ENCODE data around the gene ABHD16B.

The ABHD16B gene

DNA sequence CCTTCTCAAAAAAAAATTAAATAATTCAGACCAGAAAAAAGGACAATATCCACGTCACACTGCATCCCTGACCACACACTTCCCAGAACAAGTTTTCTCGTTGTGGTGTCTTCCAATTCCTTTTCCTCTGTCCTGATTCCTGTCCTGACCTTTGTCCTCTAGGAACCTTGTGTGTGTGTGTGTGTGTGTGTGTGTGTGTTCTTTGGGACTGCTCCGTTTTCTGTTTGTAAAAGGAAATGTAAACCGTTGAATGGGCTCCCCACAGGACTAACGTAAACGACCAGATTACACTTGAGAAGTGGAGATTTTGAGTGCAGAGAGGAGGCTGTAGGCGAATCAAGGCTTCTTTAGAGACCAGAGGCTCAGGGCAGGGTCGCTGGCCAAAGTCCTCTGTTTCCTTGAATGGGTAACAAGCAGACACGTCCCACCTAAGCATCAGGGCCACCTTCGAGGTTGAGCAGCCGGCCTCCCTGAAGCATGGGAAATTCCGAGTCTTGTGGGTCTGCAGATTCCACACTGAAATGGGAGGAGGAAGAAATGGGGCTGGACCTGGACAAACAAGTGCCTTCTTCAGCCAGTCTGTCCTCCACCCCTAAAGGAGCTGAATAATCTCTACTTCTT, 37.5 kb upstream of the ABHD16B start:
- TF ChIP-seq, protein P1, sequence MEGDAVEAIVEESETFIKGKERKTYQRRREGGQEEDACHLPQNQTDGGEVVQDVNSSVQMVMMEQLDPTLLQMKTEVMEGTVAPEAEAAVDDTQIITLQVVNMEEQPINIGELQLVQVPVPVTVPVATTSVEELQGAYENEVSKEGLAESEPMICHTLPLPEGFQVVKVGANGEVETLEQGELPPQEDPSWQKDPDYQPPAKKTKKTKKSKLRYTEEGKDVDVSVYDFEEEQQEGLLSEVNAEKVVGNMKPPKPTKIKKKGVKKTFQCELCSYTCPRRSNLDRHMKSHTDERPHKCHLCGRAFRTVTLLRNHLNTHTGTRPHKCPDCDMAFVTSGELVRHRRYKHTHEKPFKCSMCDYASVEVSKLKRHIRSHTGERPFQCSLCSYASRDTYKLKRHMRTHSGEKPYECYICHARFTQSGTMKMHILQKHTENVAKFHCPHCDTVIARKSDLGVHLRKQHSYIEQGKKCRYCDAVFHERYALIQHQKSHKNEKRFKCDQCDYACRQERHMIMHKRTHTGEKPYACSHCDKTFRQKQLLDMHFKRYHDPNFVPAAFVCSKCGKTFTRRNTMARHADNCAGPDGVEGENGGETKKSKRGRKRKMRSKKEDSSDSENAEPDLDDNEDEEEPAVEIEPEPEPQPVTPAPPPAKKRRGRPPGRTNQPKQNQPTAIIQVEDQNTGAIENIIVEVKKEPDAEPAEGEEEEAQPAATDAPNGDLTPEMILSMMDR (IDR thresholded peaks at IDR 0.05; ENCODE audit: low read length), result no peak
- no peak for TF ChIP-seq EZH2 (IDR thresholded peaks at IDR 0.05; ENCODE audit: borderline replicate concordance, low read length)
- H3K4me3 ChIP-seq (ENCODE audit: low read depth, low read length, poor library complexity, severe bottlenecking), result no peak overlapping the region
- H3K9me2 ChIP-seq (ENCODE audit: low read depth, low read length), result no peaks in the 10 kb centered on the region
- H3K27me3 ChIP-seq (ENCODE audit: insufficient read depth, low read length), result peaks cover 3% of the 10 kb centered on the region; the same call in 1 of the 2 replicates
- no peak overlapping the region for H2AFZ ChIP-seq (ENCODE audit: low read length)
- H3K9me3 ChIP-seq (ENCODE audit: low read length), result no peaks in the 10 kb centered on the region
- H3K27ac ChIP-seq (ENCODE audit: low read depth, low read length, poor library complexity, severe bottlenecking), result no peak overlapping the region
- peaks cover 6% of the 10 kb centered on the region for H3K4me1 ChIP-seq (ENCODE audit: insufficient read depth, low read length, severe bottlenecking)
- H3F3A ChIP-seq (ENCODE audit: insufficient read depth, low read length), result no peaks in the 10 kb centered on the region
- H3K36me3 ChIP-seq (ENCODE audit: insufficient read depth, low read length), result no peaks in the 10 kb centered on the region
- no peaks in the 10 kb centered on the region for H3K79me2 ChIP-seq (ENCODE audit: insufficient read depth, low read length)
- no peak overlapping the region for H3K4me2 ChIP-seq (ENCODE audit: low read length)
- H3K9ac ChIP-seq (ENCODE audit: low read length), result no peak overlapping the region
- H4K20me1 ChIP-seq (ENCODE audit: insufficient read depth, low read length), result no peaks in the 10 kb centered on the region

DNA sequence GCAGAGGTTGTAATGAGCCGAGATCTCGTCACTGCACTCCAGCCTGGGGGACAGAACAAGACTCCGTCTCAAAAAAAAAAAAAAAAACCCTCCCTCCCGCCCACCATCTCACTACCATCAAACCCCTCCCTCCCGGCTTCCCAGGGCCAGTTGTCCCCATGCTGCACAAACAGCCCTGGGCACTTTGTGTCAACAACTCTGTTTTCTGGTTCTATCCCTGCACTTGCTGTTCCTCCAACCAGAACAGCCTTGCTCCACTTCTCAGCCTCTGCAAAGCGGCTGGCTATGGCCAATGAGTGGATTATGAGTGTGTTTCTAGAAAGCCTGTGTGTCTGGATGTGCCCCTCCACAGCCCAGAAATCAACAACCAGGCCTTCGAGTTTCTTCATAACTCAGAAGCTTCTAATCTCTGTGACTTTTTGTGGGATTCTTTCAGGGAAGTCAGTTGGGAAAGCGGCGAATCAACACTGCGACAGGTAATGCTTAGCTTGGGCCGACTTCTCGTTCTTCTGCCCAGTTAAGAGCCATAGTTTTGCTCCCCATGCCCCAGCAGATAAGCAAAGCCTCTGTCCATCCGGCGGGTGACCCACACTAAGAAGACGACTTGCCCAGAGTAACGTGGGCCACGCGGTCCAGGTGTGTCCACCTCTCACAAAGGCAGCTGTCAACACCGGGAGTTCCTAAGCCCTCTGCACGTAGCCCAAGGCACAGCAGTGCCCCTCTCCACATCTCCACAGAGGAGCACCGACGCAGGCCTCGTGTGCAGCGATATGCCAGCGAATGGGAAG, 35.8 kb upstream of the ABHD16B start:
- H3K4me3 ChIP-seq (ENCODE audit: low read depth, low read length, poor library complexity, severe bottlenecking), result no peak overlapping the region
- peaks cover 5% of the 10 kb centered on the region for H3K4me1 ChIP-seq (ENCODE audit: insufficient read depth, low read length, severe bottlenecking)
- H3K79me2 ChIP-seq (ENCODE audit: insufficient read depth, low read length), result no peaks in the 10 kb centered on the region
- H3K27ac ChIP-seq (ENCODE audit: low read depth, low read length, poor library complexity, severe bottlenecking), result no peak overlapping the region
- H3K4me2 ChIP-seq (ENCODE audit: low read length), result no peak overlapping the region
- no peaks in the 10 kb centered on the region for H3K36me3 ChIP-seq (ENCODE audit: insufficient read depth, low read length)
- H4K20me1 ChIP-seq (ENCODE audit: insufficient read depth, low read length), result no peaks in the 10 kb centered on the region
- no peak overlapping the region for H3K9ac ChIP-seq (ENCODE audit: low read length)
- peaks cover 12% of the 10 kb centered on the region for H3K27me3 ChIP-seq (ENCODE audit: insufficient read depth, low read length)
- H3F3A ChIP-seq (ENCODE audit: insufficient read depth, low read length), result no peaks in the 10 kb centered on the region
- no peak for TF ChIP-seq EZH2 (IDR thresholded peaks at IDR 0.05; ENCODE audit: borderline replicate concordance, low read length)
- TF ChIP-seq, protein P1 (IDR thresholded peaks at IDR 0.05; ENCODE audit: low read length), result no peak
- no peaks in the 10 kb centered on the region for H3K9me3 ChIP-seq (ENCODE audit: low read length)
- H3K9me2 ChIP-seq (ENCODE audit: low read depth, low read length), result no peaks in the 10 kb centered on the region
- H2AFZ ChIP-seq (ENCODE audit: low read length), result no peak overlapping the region

DNA sequence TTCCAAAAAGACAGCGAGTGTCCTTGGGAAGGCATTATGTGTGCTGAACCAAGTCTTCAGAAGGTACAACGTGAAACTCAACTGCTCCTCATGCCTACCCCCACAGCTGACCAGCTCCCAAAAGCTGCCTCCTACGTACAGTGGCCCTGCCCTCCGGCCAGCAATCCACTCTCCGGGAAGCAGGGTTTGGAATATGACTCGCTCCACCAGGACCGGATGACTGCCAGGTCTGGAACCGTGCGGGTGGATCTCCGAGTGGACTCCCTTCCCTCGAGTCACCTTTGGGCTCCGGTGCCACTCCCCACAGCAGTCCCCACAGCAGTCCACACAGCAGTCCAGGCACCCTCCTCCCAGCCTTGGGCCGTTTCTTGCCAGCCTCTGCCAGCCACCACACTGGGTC, 34.5 kb upstream of the ABHD16B start:
- H3K27ac ChIP-seq (ENCODE audit: low read depth, low read length, poor library complexity, severe bottlenecking), result no peak overlapping the region
- no peak overlapping the region for H3K4me3 ChIP-seq (ENCODE audit: low read depth, low read length, poor library complexity, severe bottlenecking)
- peaks cover 12% of the 10 kb centered on the region for H3K27me3 ChIP-seq (ENCODE audit: insufficient read depth, low read length)
- peaks cover 5% of the 10 kb centered on the region for H3K4me1 ChIP-seq (ENCODE audit: insufficient read depth, low read length, severe bottlenecking)
- no peaks in the 10 kb centered on the region for H3K9me3 ChIP-seq (ENCODE audit: low read length)
- no peaks in the 10 kb centered on the region for H3K36me3 ChIP-seq (ENCODE audit: insufficient read depth, low read length)
- TF ChIP-seq, protein P1 (IDR thresholded peaks at IDR 0.05; ENCODE audit: low read length), result no peak
- no peak for TF ChIP-seq EZH2 (IDR thresholded peaks at IDR 0.05; ENCODE audit: borderline replicate concordance, low read length)
- no peaks in the 10 kb centered on the region for H4K20me1 ChIP-seq (ENCODE audit: insufficient read depth, low read length)
- no peaks in the 10 kb centered on the region for H3K9me2 ChIP-seq (ENCODE audit: low read depth, low read length)
- no peaks in the 10 kb centered on the region for H3F3A ChIP-seq (ENCODE audit: insufficient read depth, low read length)
- H3K4me2 ChIP-seq (ENCODE audit: low read length), result no peak overlapping the region
- H2AFZ ChIP-seq (ENCODE audit: low read length), result no peak overlapping the region
- no peak overlapping the region for H3K9ac ChIP-seq (ENCODE audit: low read length)
- H3K79me2 ChIP-seq (ENCODE audit: insufficient read depth, low read length), result no peaks in the 10 kb centered on the region
